HG03457 (cell line): ENCODE measurements around the gene ADAMTSL5.
"Not testable (repeated sequence)": the region's sequence is repeated elsewhere in the genome, so short reads cannot be mapped to it uniquely, and the experiment has no call there.

ENCODE experiments used
- ATAC-seq: cut with Tn5 transposase; IDR thresholded peaks from one replicate; pipeline ENCODE4 v1.9.1; 2021; ENCODE audit warnings: moderate number of reproducible peaks; ENCODE audit not compliant: unreplicated experiment

ADAMTSL5 gene

DNA sequence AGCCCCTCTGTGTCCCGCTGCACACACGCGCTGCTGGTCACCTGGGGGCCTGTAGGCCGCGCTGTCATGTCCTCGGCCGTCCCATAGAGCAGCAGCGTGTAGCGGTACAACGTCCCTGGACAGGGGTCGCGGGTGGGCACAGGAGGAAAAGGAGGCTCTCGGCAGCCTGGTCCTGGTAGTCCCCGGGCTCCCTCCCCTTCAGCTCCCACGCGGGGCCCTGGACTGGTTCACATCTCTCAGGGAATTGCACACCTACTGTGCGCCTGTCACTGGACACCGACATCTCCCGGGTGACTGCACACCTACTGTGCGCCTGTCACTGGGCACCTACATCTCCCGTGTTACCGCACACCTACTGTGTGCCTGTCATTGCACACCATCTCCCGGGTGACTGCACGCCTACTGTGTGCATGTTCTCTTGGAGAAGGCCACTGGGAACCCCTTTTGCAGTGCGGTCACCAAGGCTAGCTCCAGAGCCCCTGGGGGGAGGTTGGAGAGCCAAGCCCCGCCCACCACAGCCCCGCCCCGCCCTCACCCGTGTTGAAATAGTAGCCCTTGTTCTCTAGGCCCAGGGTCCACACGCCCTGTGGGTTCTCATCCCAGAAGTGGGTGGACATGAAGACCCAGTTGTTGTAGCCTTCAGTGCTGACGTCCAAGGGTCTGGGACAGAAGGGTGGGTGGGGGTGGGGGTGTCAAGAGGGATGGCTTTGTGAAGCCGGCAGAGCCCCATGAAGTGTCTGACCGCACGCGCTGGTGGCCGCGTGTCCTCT lies 30.3 kb downstream of the ADAMTSL5 start:
- ATAC-seq, result no peak

DNA sequence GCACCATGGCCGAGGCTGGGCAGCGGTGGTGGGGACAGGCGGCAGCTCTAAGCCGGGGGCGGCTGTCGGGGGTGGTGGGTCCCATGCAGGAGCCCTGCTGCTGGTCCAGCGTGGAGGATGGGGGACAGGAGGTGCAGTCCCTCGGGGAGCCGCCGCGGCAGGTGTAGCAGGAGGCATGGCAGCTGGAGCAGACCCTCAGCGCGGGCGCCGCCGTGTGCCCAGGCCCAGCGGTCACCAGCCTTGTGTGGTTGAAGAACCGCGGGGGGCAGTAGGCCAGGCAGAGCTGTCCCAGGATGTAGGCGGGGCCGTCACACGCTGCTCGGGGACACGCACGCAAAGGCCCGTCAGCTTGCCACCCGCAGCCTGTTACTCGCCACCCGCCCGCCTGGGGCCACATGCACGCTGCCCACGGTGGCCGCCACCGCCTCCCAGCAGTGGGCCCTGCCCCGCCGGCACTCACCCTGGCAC lies 30.9 kb downstream of the ADAMTSL5 start:
- ATAC-seq, result no peak

GRCh38 chr19:1481224-1481892 lies 31.5 kb downstream of the ADAMTSL5 start:
- no peak for ATAC-seq

DNA sequence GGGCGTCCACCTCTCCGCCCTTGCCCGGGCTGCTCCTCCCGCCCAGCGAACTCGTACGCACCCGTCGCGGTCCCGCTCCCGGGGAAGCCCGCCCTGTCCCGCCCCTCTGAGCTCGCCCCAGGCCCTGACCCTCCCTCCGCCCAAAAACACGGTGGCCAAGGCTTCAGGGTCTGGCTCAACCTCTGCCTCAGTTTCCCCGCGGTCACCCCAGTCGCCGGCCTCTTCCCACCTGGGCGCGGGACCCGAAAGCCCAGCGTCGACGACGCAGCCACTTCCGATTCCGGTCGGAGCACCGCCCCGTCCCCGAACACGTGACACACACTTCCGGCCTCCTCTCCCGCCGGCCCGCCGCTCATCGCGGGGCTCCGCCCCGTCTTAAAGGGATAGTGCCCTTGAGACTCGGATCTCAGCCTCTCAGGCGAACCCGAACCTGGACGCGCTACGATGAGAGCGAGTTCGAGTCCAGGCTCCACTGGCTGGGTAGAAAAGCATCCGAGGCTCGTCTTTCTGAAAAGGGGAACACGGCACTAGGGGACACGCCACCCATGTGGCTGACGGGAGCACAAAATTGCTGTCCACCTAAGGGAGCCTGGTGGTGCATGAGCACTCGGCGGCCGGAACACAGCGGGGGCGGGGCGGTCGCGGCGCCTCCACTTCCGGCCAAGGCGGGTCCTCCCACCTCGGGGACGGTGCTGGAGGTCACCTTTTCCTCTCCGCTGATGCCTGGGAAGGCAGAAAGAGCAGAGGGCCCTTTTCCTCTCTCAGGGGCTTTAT lies 33.7 kb downstream of the ADAMTSL5 start, which contains the start of gene C19orf25:
Gene C19orf25 (minus strand): TSS at position 282 of the 774 bp plus-strand sequence. CDS start 312 bp downstream, outside the sequence.
- peak; percentile 59 for ATAC-seq

DNA sequence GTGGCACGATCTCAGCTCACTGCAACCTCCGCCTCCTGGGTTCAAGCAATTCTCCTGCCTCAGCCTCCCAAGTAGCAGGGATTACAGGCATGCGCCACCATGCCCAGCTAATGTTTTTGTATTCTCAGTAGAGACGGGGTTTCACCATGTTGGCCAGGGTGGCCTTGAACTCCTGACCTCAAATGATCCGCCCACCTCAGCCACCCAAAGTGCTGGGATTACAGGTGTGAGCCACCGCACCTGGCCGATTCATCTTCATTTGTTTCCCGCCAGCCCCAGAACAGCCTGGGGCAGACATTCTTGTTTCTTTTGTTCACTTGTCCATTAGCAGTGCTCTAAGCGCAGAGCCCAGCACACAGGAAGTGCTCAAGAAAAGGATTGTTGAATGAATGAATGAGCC lies 35.8 kb downstream of the ADAMTSL5 start:
- not testable (repeated sequence) for ATAC-seq

- no peak for ATAC-seq
Measured at GRCh38 chr19:1475751-1476437, 36.9 kb downstream of the ADAMTSL5 start.

GRCh38 chr19:1474765-1475351 lies 38.0 kb downstream of the ADAMTSL5 start:
- ATAC-seq, result no peak

DNA sequence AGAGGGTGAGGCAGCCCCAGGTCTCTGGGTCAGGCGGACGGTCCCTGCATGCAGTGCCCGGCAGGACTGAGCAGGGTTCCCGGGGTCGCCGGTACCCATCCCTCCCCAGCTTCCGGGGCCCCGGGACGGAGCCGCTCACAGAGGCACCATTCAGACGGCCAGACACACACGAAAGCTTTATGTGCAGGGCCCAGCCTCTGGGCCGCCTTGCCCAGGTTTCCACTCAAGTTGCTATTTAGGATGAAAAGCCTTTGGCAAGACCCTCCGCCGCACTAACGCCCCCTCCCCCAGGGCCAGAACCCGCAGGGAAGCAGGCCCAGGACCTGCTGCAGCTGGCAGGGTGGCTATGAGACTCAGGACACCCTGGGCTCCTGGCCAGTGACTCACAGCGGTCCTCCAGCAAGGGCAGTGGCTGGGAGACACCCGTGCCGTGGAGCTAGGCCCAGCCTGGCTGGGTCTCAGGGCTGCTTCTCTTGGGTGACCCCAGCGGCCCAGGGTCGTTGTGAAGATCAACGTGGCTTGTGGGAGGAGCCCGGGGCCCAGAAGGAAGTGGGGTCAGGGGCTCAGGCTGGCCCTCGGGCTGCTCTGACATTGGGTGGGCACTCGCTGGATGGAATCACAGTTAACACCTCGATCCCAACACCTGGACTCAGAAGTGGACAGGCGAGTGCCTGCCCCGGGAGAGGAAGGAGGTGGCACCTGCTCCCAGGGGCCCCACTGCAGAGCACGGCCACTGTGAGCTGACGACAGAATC lies 38.6 kb downstream of the ADAMTSL5 start:
- no peak for ATAC-seq

DNA sequence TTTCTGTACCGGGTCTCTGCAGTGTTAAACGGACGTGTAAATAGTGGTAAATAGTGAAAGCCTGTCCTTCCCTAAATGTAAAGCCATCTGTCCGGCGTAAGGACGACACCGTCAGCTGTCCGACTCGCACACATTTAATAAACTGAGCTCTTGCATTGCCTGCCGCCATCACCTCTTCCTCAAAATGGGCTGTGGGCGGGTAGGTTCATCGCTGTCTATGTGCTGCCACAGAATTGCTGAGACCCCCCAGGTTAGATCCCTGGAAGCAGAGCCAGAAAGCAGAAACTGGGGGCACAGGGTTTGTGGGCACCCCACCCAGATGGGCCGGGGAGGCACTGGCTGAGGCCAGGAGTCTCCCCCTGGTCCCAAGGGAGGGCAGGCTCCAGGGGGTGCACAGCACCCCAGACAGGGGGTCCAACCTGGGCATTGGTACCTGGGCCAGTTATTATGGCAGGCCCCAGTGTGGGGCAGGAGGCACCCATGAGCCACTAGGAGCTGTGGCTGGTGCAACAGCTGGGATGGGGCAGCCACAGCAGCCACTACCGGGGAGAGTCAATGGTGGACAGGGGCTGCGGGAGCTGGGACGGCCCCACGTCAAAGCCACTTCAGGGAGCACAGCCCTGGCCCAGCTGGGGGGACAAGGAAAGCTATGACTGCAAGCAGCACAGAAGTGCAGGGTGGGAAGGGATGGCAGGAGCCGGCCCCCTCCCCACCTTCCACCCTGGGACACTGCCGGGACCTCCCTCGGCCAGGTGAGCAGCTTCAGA lies 39.6 kb downstream of the ADAMTSL5 start:
- ATAC-seq, result no peak

DNA sequence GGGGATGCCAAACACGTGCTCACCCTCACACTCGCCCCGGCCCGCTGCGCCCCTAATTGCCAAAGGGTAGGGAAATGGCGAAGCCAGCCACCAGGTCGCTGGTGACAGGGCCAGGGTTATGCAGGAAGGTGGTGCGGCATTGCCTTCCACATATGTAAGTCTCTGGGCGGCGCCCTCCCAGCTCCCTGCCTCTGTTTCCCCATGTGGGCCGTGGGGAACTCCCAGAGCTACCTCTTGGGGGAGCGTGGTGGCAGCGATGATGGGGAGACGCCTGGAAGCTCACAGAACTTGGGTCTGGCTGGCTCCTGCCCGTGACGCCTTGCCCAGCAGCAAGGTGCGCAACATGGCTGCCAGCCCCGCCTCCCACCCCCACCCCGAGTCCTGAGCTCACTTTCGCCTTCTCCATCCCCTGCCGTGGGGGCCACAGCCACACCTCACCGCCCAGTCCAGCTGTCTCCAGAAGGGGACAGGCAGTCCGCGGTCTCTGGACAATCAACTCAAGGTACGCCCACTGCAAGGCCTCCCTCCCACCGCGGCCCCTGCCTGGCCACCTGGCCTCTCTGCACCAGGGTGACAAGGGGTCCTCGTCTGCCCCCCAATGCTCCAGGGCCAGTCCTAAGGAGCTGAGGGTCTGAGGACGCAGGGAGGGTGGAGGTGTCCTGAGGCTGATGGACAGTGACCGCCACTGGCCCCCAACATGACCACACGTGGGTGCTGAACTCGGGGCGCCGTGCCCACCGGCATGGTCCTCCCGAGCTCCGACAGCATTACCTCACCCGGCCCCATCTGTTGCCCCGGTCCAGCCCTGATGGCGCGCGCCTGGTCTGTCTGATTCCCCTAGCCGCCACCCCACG lies 40.4 kb downstream of the ADAMTSL5 start:
- no peak for ATAC-seq

GRCh38 chr19:1471515-1472160 lies 41.2 kb downstream of the ADAMTSL5 start:
- no peak for ATAC-seq

GRCh38 chr19:1471010-1471514 lies 41.8 kb downstream of the ADAMTSL5 start:
- ATAC-seq, result no peak

GRCh38 chr19:1470305-1471009 lies 42.4 kb downstream of the ADAMTSL5 start:
- no peak for ATAC-seq

- ATAC-seq, result no peak
Measured at GRCh38 chr19:1470055-1470304, 42.8 kb downstream of the ADAMTSL5 start.

- ATAC-seq, result no peak
Measured at GRCh38 chr19:1469255-1470054, 43.4 kb downstream of the ADAMTSL5 start.

DNA sequence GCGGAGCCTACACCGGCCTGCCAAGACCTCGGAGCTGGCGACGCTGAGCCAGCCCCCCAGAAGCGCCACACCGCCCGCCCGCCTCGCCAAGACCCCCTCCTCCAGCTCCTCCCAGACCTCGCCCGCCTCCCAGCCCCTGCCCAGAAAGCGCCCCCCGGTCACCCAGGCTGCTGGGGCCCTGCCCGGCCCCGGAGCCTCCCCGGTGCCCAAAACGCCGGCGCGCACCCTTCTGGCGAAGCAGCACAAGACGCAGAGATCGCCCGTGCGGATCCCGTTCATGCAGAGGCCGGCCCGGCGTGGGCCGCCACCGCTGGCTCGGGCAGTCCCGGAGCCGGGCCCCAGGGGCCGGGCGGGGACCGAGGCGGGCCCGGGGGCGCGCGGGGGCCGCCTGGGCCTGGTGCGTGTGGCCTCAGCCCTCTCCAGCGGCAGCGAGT lies 44.0 kb downstream of the ADAMTSL5 start:
- no peak for ATAC-seq
